Loucy (cell line): ENCODE measurements around the gene SLC25A26.

Experiments used
- EZH2phosphoT487 ChIP-seq: fragments of 200-600 bp; IDR thresholded peaks from 2 replicates; pipeline ENCODE4 v1.6.1; 2018; ENCODE audit warnings: antibody characterized with exemption, mild to moderate bottlenecking, moderate library complexity, borderline replicate concordance
- TF ChIP-seq, protein P1 (sequence below): fragments of 200-600 bp; sonication (generic); conservative IDR thresholded peaks from 2 replicates; pipeline ENCODE4 v1.5.1; 2014; ENCODE audit warnings: mild to moderate bottlenecking, antibody characterized with exemption, low read length

DNA sequence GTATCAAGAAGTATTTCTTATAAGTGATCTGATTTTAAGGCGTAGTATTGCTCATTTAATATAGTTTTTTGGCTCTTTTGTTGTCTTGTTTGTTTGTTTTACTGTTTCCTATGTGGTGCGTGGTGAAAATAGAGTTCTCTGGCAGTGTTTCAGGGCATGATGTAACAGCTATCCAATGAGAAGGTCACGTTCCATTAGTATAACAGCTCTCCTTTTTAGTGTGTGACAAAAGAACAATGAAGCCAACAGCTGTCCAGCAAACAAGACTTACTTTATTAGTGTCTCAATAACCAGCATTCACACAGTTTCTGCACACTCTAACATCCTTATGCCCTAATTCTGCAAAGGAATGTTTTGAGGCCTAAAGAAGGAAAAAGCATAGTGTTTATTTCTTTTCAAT lies 127.9 kb downstream of the SLC25A26 start:
- TF ChIP-seq, protein P1, sequence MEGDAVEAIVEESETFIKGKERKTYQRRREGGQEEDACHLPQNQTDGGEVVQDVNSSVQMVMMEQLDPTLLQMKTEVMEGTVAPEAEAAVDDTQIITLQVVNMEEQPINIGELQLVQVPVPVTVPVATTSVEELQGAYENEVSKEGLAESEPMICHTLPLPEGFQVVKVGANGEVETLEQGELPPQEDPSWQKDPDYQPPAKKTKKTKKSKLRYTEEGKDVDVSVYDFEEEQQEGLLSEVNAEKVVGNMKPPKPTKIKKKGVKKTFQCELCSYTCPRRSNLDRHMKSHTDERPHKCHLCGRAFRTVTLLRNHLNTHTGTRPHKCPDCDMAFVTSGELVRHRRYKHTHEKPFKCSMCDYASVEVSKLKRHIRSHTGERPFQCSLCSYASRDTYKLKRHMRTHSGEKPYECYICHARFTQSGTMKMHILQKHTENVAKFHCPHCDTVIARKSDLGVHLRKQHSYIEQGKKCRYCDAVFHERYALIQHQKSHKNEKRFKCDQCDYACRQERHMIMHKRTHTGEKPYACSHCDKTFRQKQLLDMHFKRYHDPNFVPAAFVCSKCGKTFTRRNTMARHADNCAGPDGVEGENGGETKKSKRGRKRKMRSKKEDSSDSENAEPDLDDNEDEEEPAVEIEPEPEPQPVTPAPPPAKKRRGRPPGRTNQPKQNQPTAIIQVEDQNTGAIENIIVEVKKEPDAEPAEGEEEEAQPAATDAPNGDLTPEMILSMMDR, result no peak
- TF ChIP-seq EZH2phosphoT487, result no peak
